Body of pancreas (tissue), 4 donors: ENCODE measurements around the gene BAG5. TPM values are rescaled to one million over a fixed set of nuclear protein-coding genes. Genes with fewer than 3 reads are reported as not detected.

Experiments used
- ATAC-seq: fragments of 150-250 bp; one replicate; pipeline ENCODE4 v1.9.1; 2016
- DNase-seq, 4 donors: peaks; one replicate each; pipeline ENCODE4 v3.0.0-alpha.2; 2019
- H3K27ac ChIP-seq, 4 donors: fragments of 200-600 bp; sonication (generic); 1 replicate in 3 of 4; 2 replicates in 1 of 4; pipeline versions ENCODE4 v1.5.1 to v1.6.1; 2016 to 2019; ENCODE audit warnings: mild to moderate bottlenecking in 1 of 4, mixed read lengths in 1 of 4, moderate library complexity in 1 of 4
- H3K27me3 ChIP-seq, 2 donors: fragments of 200-600 bp; sonication (generic); one replicate each; pipeline ENCODE4 v1.6.0; 2016; ENCODE audit warnings: mild to moderate bottlenecking in 1 of 2
- H3K36me3 ChIP-seq, 2 donors: fragments of 200-600 bp; sonication (generic); replicated peaks in 1 of 2; 2 replicates each; pipeline ENCODE4 v1.5.1; 2016; ENCODE audit warnings: low read depth in 2 of 2; ENCODE audit not compliant: insufficient read depth in 1 of 2
- H3K4me1 ChIP-seq: fragments of 200-600 bp; sonication (generic); one replicate; pipeline ENCODE4 v1.6.0; 2016
- H3K4me3 ChIP-seq, 2 donors: fragments of 200-600 bp; sonication (generic); 1 replicate in 1 of 2; 2 replicates in 1 of 2; pipeline ENCODE4 v1.5.1; 2016 to 2019
- H3K9me3 ChIP-seq, 3 donors: fragments of 200-600 bp; sonication (generic); 1 replicate in 2 of 3; 2 replicates in 1 of 3; pipeline ENCODE4 v1.5.1; 2016
- POLR2A ChIP-seq, 3 donors: fragments of 450-650 bp; IDR thresholded peaks; one replicate each; pipeline ENCODE4 v1.6.1; 2016; ENCODE audit warnings: antibody characterized with exemption in 3 of 3, mild to moderate bottlenecking in 2 of 3
- WGBS, 2 donors: methylation state at CpG; one replicate each; pipeline ENCODE4 v1.1.5; 2017; 5-methylcytosine and 5-hydroxymethylcytosine counted together
- intact Hi-C: fragments of 100-400 bp; cut with DNase I; formaldehyde crosslinking; loops from one replicate; pipeline ENCODE4 v1.15.1; 2023
- total RNA-seq, 2 donors: library from RNA; depleted of rRNA; stranded (reverse); fragments of >200 nt; gene quantifications; one replicate each; pipeline ENCODE4 v1.1.0, GENCODE V29; 2016
- TF ChIP-seq, protein P1 (sequence below), 7 experiments: fragments of 450-650 bp in 4 of 7; fragments of 200-600 bp in 3 of 7; sonication (generic) in 3 of 7; IDR thresholded peaks; one replicate each; pipeline ENCODE4 v1.5.1; 2016 to 2019; ENCODE audit warnings: antibody characterized with exemption in 7 of 7

BAG5 gene
- total RNA-seq, 2 donors from 2014 or later, result 9.9 to 11.9 TPM

GRCh38 chr14:103535891-103536565 lies 26.4 kb downstream of the BAG5 start:
- ATAC-seq (no peak), DNase-seq (no peak)
- Histone ChIP-seq H3K4me1 (peaks cover 29% of the 10 kb centered on the region), H3K27me3 (no peaks in the 10 kb centered on the region), H3K9me3 (no peaks in the 10 kb centered on the region), H3K36me3 (peaks cover 0 to 3% of the 10 kb centered on the region in 2 donors), H3K27ac (no peak overlapping the region), H3K4me3 (no peak overlapping the region)
- no peak for TF ChIP-seq POLR2A (IDR thresholded peaks at IDR 0.05)
- TF ChIP-seq, protein P1, sequence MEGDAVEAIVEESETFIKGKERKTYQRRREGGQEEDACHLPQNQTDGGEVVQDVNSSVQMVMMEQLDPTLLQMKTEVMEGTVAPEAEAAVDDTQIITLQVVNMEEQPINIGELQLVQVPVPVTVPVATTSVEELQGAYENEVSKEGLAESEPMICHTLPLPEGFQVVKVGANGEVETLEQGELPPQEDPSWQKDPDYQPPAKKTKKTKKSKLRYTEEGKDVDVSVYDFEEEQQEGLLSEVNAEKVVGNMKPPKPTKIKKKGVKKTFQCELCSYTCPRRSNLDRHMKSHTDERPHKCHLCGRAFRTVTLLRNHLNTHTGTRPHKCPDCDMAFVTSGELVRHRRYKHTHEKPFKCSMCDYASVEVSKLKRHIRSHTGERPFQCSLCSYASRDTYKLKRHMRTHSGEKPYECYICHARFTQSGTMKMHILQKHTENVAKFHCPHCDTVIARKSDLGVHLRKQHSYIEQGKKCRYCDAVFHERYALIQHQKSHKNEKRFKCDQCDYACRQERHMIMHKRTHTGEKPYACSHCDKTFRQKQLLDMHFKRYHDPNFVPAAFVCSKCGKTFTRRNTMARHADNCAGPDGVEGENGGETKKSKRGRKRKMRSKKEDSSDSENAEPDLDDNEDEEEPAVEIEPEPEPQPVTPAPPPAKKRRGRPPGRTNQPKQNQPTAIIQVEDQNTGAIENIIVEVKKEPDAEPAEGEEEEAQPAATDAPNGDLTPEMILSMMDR (IDR thresholded peaks at IDR 0.05), result no peak
- 78 to 84% methylated on average over 9 to 10 of the region's 11 CpGs for WGBS, 2 donors
- intact Hi-C loops, result no loop called here

DNA sequence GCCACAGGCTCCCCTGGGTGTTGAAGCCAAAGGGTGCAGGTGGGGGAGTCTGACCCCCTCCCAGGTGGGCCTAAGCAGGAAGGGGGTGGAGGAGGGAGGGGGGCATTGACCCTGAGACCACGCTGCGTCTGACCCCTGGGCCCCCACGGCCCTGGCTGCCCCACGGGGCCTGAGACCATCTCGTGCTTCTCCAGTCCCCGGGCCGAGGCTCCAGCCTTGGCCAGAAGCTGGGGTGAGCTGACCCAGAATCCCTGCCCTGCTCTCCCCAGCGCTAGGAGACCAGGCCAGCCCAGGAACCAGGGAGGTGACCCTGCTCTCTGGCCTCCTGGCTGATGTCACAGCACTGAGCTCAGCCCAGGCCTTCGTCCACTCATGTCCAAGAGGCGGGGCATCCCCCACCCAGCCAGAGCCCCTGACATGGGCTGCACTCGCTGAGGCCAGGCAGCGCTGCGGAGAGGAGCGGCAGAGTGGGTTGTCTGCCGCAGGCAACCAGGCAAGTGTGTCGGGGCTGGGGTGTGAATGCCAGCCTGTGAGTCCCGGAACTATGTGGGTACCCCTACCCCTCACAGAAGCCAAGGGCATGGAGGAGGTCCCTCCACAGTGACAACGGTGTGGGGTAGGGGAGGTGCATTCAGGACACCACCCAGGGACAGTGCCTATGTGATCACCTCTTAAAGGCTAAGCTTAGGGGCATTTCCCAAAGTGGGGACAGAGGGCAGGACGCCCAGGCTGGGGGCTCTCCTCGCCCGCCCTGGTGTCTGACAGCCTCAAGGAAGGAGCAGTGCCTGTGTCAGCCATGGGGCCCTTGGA lies 27.2 kb downstream of the BAG5 start:
- peaks cover 29% of the 10 kb centered on the region for H3K4me1 ChIP-seq
- DNase-seq (no peak), ATAC-seq (no peak)
- TF ChIP-seq, protein P1 (IDR thresholded peaks at IDR 0.05), result no peak
- TF ChIP-seq POLR2A (IDR thresholded peaks at IDR 0.05), result no peak
- H3K27ac ChIP-seq, result no peak overlapping the region
- intact Hi-C loops, result no loop called here
- 83% methylated on average over 21 of the region's 21 CpGs; no CpG with 5 or more reads in 1 of the 2 donors for WGBS, 2 donors
- no peaks in the 10 kb centered on the region for H3K9me3 ChIP-seq
- H3K36me3 ChIP-seq, result peaks cover 0 to 3% of the 10 kb centered on the region in 2 donors
- no peak overlapping the region for H3K4me3 ChIP-seq
- H3K27me3 ChIP-seq, result no peaks in the 10 kb centered on the region

- Histone ChIP-seq H3K4me3 (no peak overlapping the region), H3K36me3 (peaks cover 0 to 3% of the 10 kb centered on the region in 2 donors), H3K9me3 (no peaks in the 10 kb centered on the region), H3K27ac (no peak overlapping the region), H3K4me1 (peaks cover 33% of the 10 kb centered on the region), H3K27me3 (no peaks in the 10 kb centered on the region)
- 83 to 91% methylated on average over 12 to 14 of the region's 22 CpGs for WGBS, 2 donors
- TF ChIP-seq POLR2A (IDR thresholded peaks at IDR 0.05), result no peak
- TF ChIP-seq, protein P1 (IDR thresholded peaks at IDR 0.05), result no peak
- DNase-seq (no peak), ATAC-seq (no peak)
- intact Hi-C loops, result no loop called here
These were observed 27.8 kb downstream of the BAG5 start for GRCh38 chr14:103534576-103535061.

DNA sequence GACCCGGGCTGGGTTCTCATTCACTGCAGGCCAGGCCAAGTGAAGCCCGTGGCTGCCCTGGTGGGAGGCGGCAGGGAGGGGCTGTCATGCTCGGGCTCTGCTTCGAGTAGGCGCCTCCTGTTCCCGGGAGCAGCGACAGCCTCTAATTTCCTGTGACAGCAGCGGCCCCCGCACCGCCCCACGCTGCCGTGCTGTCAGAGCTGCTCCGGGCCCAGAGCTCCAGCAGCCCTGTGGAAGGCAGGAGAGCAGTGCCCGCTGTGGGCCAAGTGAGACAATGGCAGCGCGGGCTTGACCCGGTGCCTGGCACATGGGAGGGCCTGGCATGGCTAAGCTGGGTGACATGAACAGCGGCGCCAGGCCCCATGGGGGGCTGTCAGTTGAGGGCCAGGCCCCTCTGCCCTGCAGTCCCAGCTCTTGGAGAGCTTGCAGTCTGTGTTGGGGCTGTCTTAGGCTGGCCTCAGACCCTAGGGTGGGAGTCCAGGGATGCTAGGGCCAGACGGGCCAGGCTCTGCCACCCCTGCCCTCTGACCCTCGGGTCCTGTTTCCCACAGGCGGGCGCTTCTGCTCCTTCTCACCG lies 28.4 kb downstream of the BAG5 start:
- H3K4me1 ChIP-seq, result peaks cover 36% of the 10 kb centered on the region
- DNase-seq, result no peak
- no peak overlapping the region for H3K4me3 ChIP-seq
- no peaks in the 10 kb centered on the region for H3K9me3 ChIP-seq
- no peak for ATAC-seq
- H3K27ac ChIP-seq, result no peak overlapping the region
- intact Hi-C loops, result no loop called here
- WGBS, 2 donors, result 80 to 100% methylated on average over 1 to 18 of the region's 25 CpGs
- H3K27me3 ChIP-seq, result no peaks in the 10 kb centered on the region
- H3K36me3 ChIP-seq, result peaks cover 0 to 3% of the 10 kb centered on the region in 2 donors
- no peak for TF ChIP-seq POLR2A (IDR thresholded peaks at IDR 0.05)
- TF ChIP-seq, protein P1 (IDR thresholded peaks at IDR 0.05), result no peak
